Renal pelvis (tissue), 4 donors: ENCODE data around the gene DCTD. TPM values are rescaled to one million over a fixed set of nuclear protein-coding genes. Genes with fewer than 3 reads are reported as not detected.

Source experiments
- DNase-seq: peaks from one replicate; pipeline ENCODE4 v3.0.0-alpha.2; 2013
- polyA plus RNA-seq, 3 donors: library from polyadenylated mRNA; unstranded; fragments of 120-200 nt; gene quantifications; one replicate each; pipeline ENCODE4 v1.2.1, GENCODE V29; 2013; ENCODE audit not compliant: insufficient read length in 3 of 3

Gene DCTD
- polyA plus RNA-seq, 3 donors: 108 to 118 (median 110) TPM

GRCh38 chr4:182875453-182876405 is 41.5 kb downstream of the DCTD start:
- DNase-seq: no peak

GRCh38 chr4:182874797-182875345 is 42.3 kb downstream of the DCTD start:
- no peak for DNase-seq

- peak; percentile 65 for DNase-seq
Observed at GRCh38 chr4:182874304-182874751, 42.9 kb downstream of the DCTD start.

GRCh38 chr4:182873726-182874125 is 43.5 kb downstream of the DCTD start:
- DNase-seq: no peak

- DNase-seq: no peak
Observed at GRCh38 chr4:182873289-182873688, 43.9 kb downstream of the DCTD start.

- no peak for DNase-seq
Observed at GRCh38 chr4:182872886-182873285, 44.3 kb downstream of the DCTD start.

- no peak for DNase-seq
Observed at GRCh38 chr4:182871616-182872015, 45.6 kb downstream of the DCTD start.

- no peak for DNase-seq
Observed at GRCh38 chr4:182869697-182870096, 47.5 kb downstream of the DCTD start.

- peak; percentile 64 for DNase-seq
Observed at GRCh38 chr4:182866746-182867145, 50.4 kb downstream of the DCTD start.

- DNase-seq: no peak
Observed at GRCh38 chr4:182863501-182863900, 53.7 kb downstream of the DCTD start.

GRCh38 chr4:182862921-182863320 is 54.3 kb downstream of the DCTD start:
- DNase-seq: no peak

- DNase-seq: no peak
Observed at GRCh38 chr4:182862141-182862875, 54.9 kb downstream of the DCTD start.

GRCh38 chr4:182861346-182861745 is 55.8 kb downstream of the DCTD start:
- no peak for DNase-seq

GRCh38 chr4:182859730-182860129 is 57.5 kb downstream of the DCTD start:
- no peak for DNase-seq

GRCh38 chr4:182858711-182859110 is 58.5 kb downstream of the DCTD start:
- no peak for DNase-seq

- no peak for DNase-seq
Observed at GRCh38 chr4:182856862-182857261, 60.3 kb downstream of the DCTD start.

GRCh38 chr4:182855877-182856276 is 61.3 kb downstream of the DCTD start:
- DNase-seq: no peak

GRCh38 chr4:182855312-182855711 is 61.9 kb downstream of the DCTD start:
- no peak for DNase-seq

GRCh38 chr4:182854466-182854865 is 62.7 kb downstream of the DCTD start:
- no peak for DNase-seq

GRCh38 chr4:182853731-182854330 is 63.4 kb downstream of the DCTD start:
- no peak for DNase-seq

- no peak for DNase-seq
Observed at GRCh38 chr4:182848685-182849084, 68.5 kb downstream of the DCTD start.
